Tibial nerve (tissue), 4 donors: ENCODE results near the gene GLMN.

ENCODE experiments used
- EP300 ChIP-seq, 2 donors: sonication (generic); formaldehyde crosslinking; IDR thresholded peaks; one replicate each; pipeline ENCODE4 v1.6.1; 2017; ENCODE audit warnings: antibody characterized with exemption in 2 of 2, mild to moderate bottlenecking in 1 of 2
- TF ChIP-seq, protein P1 (sequence below), 5 experiments: fragments of 200-600 bp in 3 of 5; fragments of 450-650 bp in 2 of 5; sonication (generic) in 3 of 5; IDR thresholded peaks; one replicate each; pipeline ENCODE4 v1.5.1; 2016 to 2019; ENCODE audit warnings: antibody characterized with exemption in 5 of 5, mild to moderate bottlenecking in 3 of 5, moderate library complexity in 2 of 5

DNA sequence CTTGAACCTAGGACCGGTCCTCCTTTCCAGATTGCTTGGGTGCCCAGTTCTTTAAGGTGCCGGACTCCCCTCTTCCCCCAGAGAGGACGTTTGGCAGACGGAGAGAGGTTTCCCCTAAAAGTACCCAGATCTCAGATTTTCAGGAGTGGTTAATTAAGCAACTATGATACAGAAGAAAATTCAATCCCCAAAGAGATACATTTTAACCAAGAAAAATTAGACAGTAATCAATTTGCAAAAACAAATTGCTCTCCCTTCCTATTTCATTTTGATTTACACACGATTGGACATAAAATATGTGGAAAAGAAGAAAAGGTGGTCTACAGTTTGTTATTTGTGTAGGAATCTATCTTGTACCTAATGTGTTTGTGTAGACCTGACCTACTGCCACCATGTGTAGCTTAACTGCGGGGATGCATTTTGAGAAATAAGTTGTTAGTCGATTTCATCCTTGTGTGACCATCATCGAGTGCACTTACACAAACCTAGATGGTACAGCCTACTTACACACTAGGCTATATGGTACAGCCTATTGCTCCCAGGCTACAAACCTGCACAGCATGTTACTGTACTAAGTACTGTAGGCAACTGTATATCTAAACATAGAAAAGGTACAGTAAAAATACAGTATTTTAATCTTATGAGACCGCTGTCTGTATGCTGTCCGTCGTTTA lies 827 bp upstream of the GLMN start:
- TF ChIP-seq, protein P1, sequence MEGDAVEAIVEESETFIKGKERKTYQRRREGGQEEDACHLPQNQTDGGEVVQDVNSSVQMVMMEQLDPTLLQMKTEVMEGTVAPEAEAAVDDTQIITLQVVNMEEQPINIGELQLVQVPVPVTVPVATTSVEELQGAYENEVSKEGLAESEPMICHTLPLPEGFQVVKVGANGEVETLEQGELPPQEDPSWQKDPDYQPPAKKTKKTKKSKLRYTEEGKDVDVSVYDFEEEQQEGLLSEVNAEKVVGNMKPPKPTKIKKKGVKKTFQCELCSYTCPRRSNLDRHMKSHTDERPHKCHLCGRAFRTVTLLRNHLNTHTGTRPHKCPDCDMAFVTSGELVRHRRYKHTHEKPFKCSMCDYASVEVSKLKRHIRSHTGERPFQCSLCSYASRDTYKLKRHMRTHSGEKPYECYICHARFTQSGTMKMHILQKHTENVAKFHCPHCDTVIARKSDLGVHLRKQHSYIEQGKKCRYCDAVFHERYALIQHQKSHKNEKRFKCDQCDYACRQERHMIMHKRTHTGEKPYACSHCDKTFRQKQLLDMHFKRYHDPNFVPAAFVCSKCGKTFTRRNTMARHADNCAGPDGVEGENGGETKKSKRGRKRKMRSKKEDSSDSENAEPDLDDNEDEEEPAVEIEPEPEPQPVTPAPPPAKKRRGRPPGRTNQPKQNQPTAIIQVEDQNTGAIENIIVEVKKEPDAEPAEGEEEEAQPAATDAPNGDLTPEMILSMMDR (IDR thresholded peaks at IDR 0.05): no peak
- no peak for TF ChIP-seq EP300 (IDR thresholded peaks at IDR 0.05)
